ENCODE data around the gene CDC45.

The CDC45 gene

DNA sequence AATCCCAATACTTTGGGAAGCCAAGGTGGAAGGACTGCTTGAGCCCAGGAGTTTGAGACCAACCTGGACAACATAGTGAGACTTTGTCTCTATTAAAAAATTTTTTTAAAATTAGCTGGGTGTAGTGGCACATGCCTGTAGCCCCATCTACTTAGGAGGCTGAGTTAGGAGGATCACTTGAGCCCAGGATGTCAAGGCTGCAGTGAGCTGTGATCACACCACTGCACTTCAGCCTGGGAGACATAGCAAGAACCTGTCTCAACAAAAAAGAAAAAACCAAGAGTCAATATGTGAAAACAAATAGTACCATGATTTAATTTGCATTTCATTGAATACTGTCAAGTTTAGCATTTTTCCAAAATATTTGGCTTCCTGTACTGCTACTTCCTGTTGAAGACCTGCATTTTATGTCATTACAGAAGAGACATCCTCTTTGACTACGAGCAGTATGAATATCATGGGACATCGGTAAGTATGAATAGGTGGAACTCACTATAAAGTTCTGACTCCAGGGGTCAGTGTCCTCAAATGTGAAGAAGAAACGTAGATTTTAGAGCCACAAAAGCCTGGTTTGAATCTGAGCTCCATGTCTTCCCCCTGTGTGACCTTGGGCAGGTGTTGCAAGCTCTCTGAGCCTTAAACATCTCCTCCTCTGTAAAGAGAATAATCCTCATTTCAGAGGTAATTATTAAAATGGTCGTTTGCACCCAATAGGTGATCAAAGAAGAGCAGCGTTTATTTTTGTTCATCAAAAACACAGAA lies 16.0 kb downstream of the CDC45 start:
- DNase-seq (ENCODE audit: low read depth): no peak

DNA sequence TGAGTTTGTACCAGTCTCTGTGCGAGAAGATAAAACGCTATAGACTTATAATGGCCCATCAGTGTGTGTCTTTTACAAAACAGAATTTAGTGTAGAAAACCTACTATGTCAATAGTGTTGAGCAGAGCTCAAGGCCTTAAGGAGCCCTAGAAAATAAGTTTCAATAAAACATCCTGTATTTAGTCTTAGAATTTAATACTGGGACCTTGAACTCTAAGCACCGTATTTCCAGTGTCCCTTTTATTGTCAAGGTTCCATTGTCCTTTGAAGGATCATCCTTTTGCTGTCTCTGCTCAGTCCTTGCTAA lies 16.6 kb downstream of the CDC45 start:
- no peak for DNase-seq (ENCODE audit: low read depth)

DNA sequence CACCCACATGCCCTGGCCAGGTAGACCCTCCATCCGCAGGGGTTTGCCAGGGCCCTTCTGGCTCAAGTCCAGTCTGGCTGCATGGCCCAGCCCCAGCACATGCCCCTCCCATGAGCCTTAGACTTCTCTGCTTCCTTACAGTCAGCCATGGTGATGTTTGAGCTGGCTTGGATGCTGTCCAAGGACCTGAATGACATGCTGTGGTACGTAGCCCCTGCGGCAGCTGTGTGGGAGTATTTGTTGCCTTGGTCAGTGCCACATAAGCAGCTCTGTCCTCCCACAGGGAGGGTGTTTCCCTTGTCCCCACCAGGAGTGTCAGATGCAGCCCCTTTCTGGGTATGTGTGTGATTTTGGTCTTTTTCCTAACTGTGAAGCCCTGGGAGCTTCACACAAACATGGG lies 17.5 kb downstream of the CDC45 start:
- DNase-seq (ENCODE audit: low read depth): no peak

DNA sequence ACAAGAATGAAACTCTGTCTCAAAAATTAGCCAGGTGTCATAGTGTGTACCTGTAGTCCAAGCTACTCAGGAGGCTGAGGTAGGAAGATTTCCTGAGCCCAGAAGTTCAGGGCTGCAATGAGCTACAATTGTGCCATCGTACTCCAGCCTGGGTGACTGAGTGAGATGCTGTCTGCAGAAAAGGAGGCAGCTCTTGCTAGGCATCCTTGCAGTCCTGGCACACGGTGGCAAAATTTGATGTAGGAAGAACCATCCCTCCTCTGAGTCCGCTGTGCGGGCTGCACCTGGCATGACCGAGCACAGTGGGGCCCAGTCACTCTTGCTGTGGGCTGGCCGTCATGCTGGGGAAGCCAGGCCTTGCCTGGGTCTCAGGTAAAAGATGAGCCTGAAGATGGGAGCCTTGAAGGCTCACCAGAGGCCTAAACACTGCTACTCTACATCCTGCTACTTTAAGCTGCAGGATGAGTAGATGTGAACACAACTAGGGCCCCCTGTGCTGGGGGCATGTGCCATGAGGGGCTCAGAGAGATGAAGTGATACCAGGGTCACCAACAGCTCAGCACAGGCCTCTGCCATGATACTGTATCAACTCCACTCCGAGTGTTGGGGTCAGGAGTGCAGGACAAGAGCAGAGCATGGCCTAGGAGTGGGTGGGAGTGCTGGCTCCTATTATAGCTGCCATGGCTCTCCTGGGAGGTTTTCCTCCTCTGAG lies 18.6 kb downstream of the CDC45 start:
- no peak for DNase-seq (ENCODE audit: low read depth)

DNA sequence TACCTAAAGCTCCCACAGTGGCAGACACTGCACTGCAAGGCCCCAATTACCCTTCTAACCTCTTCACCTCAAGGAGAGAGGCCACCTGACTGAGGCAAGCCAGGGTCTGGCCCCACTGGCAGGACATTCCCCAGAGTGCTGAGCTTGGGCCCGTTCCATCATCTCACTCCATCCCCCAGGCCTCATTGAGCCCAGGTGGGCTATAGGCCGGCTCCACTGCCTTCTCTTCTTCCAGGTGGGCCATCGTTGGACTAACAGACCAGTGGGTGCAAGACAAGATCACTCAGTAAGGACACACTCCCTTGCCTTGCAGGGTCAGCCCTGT lies 19.1 kb downstream of the CDC45 start:
- DNase-seq (ENCODE audit: low read depth): no peak

DNA sequence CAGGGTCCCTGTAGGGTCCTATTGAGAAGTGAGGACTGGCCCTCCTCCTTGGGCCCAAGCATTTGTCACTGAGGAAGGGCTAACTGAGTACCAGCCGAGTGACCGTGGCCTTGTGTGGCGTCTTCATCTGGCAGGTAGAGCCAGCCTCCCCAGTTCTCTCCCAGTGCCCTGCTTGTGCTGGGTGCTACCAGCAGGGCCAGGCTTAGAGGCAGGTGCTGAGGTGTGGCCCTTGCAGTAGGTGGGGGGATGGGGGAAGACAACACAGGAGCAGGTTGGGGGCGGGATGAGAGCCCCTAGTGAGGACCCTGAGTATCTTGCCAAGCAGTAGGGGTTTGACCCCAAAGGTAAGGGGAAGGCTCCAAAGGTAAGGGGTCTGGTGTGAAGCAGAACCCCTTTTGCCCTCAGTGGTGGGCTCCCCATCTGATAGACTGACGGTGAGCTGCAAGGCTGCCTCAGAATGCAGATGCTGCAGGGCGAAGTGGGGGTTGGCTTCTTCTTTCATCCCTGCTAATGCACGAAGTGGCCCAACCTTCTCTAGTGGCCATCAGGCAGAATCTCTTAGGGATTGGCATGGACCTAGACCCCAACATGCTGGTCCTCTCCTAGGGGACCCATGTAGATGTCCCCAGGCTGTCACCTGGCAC lies 19.6 kb downstream of the CDC45 start:
- no peak for DNase-seq (ENCODE audit: low read depth)

DNA sequence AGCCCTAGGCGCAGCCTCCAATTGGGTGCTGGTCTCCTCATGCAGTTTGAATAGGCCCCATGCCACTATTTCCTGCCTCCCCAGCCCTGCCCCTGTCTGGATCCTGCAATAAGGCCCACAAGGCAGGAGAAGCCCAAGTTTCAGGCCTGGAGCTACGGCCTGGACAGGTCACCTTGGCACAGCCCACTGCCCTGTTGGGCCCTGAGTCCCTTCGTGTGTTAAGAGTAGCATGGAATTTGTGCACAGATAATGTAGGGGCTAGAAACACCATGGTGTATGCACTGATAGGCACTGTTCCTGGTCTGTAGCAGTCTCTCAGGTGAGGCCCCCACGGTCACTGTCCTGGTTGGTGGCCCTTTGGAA lies 20.1 kb downstream of the CDC45 start:
- DNase-seq (ENCODE audit: low read depth): no peak

DNA sequence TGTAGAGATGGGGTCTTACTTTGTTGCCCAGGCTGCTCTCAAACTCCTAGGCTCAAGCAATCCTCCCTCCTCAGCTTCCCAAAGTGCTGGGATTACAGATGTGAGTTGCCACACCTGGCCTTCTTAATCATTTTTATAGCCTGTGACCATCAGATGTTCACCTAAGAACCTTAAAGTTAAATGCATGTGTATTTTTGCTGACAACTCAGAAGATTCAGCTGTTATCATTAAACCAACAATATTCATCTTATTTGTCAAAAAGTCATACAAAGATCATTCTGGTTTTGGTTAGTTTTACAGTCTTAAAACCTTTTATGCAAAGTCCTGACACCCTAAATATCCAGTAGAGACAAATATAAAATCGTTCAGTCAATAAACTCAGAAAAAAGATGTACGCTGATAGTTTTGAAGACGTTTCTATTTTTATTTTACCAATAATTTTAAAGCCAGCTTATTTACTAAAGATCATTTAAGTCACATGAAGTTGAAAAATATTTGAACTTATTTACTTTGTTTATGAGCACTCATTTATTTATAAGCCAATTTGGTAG lies 22.3 kb downstream of the CDC45 start:
- no peak for DNase-seq (ENCODE audit: low read depth)

DNA sequence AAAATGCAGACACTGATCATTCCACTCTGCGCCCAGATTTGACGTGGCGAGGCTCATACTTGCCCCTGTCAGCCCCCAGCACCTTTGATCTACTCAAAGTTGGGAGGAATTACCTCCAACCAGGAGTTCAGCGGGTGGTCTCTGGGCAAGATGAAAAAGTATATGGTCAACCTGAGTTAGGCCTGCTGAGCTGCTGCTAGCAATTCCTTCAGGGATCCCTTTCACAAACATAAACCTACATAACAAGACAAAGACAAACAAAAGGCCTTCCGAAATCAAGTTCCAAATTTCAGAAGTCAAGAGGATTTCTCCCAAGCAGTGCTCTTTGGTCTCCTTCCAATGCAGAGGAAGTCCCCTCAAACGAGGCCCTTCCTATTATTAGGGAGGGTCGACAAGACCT lies 23.6 kb downstream of the CDC45 start:
- DNase-seq (ENCODE audit: low read depth): no peak

DNA sequence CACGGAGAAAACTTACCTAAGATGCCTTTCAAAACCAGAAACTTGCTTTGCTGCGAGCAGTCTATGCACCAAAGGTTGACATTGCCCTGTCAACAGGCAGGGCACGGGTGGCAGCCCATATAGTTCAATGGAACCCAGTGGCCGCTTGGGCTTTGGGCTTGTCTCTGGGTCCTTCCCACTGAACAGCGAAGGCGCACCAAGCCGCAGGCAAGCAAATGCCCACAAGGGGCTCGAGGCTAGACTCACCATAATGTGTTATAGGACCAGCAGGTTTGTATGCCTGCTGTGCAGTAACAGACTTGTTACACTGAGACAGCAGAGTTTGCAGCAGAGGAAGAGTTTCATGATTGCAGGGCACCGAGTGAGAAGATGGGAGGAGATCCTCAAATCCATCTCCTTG lies 24.1 kb downstream of the CDC45 start:
- no peak for DNase-seq (ENCODE audit: low read depth)

DNA sequence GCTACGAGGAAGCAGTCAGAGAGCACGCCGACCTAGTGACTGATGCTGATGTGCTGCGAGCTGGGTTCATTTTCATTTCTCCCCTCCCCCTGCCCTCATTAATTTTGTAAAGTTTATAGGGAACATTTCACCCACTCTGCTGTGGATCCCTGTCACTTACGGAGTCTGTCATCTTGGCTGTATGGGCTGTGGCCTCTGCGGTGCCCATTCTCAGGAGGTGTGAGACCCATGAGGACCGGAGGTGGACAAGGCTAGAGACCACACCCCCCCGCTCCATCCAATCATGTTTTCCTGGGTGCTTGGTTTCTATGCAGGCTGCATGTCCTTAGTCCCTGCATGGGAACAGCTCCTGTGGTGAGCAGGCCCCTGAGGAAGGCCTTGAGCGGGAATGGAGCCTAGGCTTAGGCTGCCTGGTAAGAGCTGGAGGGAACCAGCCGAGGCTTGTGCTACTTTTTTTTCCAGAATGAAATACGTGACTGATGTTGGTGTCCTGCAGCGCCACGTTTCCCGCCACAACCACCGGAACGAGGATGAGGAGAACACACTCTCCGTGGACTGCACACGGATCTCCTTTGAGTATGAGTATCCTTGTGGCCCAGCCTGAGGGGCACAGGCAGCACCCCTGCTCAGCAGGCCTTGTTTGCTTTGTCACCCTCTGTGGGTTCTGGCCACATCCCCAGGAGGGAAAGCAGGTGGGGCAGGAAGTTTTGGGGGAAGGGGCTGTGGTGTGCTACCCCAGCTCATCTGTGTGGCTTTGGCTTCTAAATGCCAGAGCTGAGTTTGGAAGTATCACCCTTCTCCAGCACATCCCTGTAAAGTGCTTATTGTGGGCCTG lies 25.4 kb downstream of the CDC45 start:
- no peak for DNase-seq (ENCODE audit: low read depth)

DNA sequence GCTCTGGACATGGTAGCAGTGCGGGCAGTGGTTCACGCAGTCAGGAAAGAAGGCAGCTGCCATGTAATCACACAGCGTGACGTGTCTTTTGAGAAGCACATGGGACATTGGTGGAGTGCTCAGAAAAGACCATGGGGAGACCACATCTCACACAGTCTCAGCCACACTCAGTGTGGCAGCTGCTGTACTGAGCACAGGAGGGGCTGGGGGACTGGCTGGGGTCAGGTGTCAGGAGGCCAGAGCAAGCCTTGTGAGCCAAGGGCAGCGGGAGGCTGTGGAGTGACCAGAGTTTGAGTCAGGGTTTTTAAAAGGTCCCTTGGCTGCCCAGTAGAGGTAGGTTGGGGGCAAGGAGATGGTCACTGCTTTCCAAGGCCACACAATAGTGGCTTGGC lies 26.0 kb downstream of the CDC45 start:
- DNase-seq (ENCODE audit: low read depth): no peak

DNA sequence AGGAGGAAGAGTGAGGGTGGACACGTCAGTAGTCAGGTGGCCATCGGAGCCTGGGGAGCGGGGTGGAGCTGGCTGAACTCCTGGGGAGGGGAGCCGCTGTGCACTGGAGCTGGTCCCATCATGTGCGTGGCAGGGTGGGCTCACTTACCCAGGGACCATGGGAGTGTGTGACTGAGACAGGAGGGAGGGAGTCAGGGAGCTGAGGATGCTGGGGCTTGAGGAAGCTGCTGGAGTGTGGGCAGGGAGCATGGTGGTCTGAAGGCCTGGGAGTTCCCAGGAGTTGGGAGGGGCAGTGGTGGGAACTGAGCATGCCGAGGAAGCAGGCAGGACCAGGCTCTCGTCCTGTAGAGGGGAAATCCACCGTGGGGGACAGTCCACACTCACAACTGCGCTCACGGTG lies 26.5 kb downstream of the CDC45 start:
- DNase-seq (ENCODE audit: low read depth): no peak

DNA sequence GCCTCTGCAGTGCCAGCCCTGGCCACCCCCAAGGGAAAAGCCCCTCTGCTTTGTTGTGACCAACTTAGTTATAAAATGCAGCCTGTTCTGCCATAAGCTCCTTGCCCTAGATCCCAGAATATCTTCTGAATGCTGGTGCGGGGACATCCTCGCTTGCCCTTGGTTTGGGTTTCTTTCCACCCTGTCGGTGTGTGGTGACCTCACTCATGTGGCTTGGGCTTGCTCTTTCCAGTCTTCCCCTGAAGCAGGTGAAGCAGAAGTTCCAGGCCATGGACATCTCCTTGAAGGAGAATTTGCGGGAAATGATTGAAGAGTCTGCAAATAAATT lies 27.8 kb downstream of the CDC45 start:
- DNase-seq (ENCODE audit: low read depth): no peak

DNA sequence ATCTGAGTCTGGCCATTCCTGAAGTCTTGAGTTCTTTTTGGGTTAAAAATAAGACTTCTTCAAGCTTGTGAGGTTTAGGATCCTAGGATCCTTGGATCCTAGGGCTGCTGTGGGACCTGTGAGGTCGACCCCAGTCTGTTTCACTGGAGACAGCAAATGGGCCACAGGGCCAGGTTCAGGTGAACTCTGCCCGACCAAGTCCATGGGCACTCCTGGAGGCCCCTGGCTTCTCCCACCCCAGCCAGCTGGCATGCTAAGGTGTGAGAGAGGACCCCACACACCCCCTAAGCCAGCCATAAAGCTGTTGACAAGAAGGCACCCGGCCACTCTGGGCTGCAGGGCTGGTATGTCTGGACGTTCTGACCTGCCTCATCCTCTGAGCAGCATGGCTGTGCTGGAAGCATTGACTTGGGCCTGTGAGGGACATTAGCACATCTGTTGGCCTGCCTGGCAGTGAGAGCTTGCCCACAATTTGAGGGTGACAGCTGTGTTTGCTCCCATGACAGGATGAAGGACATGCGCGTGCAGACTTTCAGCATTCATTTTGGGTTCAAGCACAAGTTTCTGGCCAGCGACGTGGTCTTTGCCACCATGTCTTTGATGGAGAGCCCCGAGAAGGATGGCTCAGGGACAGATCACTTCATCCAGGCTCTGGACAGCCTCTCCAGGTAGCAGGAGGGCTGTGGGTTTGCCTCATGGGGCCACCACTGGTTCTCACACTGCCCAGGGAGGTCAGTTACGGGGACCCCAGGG lies 28.5 kb downstream of the CDC45 start:
- DNase-seq (ENCODE audit: low read depth): no peak

DNA sequence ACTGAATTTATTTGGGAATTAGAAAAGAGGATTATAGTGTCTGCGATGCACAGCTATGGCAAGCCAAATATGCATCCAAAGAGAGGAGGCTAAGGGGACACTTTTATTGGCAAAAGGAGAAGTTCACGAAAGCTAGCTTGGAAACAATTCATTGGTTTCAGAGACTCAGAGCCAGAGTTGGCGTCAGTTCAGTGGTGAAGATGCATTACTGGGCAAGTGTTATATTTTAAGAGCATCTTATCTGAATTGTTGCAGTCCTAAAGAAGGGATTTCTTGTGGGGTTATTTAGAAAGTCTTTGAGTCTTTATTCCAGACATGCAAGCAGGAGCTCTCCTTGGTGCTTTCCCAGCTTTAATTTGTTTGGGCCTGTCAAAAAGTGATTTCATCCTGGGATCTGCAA lies 29.5 kb downstream of the CDC45 start:
- DNase-seq (ENCODE audit: low read depth): no peak

DNA sequence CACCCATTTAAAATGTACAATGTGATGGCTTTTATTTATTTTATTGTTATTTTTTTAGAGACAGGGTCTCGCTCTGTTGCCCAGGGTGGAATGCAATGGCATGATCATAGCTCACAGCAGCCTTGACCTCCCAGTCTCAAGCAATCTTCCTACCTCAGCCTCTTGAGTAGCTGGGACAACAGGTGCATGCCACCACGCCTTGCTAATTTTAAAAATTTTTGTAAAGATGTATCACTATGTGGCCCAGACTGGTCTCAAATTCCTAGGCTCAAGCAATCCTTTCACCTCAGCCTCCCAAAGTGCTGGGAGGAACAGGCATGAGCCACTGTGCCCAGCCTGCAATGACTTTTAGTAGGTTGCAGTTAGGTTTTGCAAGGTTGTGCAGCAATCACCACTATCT lies 30.2 kb downstream of the CDC45 start:
- no peak for DNase-seq (ENCODE audit: low read depth)

DNA sequence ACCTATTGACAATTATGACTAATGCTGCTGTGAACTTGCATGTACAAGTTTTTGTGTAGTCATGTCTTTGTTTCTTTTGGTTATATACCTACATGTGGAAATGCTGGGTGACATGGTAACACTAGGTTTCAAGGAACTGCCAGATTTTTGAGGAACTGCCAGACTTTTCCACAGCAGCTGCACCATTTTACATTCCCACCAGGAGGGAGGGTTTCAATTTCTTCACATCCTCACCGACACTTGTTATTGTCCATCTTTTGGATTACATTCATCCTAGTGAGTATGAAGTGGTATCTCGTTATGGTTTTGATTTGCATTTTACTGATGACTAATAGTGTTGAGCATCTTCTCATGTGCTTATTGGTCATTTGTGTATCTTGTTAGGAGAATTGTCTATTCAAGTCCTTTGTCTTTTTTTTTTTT lies 31.2 kb downstream of the CDC45 start:
- DNase-seq (ENCODE audit: low read depth): no peak

DNA sequence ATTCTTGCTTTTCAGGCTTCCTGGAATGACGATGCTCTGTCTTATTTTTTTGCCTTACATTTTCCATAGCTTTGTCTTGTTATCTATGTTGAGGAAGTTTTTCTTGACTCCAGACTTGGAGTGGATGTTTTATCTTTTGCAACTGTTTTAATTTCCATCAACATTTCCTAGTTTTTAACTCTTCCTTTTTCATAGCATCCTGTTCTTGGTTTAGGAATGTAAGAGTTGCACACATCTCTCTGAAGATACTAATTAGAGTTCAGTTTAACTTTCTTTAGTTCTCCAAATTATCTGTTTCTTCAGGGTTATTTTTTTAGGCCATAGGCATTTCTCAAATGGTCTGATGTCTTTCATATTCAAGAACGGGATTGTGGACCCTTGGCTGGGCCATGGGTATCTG lies 34.1 kb downstream of the CDC45 start:
- DNase-seq (ENCODE audit: low read depth): no peak

DNA sequence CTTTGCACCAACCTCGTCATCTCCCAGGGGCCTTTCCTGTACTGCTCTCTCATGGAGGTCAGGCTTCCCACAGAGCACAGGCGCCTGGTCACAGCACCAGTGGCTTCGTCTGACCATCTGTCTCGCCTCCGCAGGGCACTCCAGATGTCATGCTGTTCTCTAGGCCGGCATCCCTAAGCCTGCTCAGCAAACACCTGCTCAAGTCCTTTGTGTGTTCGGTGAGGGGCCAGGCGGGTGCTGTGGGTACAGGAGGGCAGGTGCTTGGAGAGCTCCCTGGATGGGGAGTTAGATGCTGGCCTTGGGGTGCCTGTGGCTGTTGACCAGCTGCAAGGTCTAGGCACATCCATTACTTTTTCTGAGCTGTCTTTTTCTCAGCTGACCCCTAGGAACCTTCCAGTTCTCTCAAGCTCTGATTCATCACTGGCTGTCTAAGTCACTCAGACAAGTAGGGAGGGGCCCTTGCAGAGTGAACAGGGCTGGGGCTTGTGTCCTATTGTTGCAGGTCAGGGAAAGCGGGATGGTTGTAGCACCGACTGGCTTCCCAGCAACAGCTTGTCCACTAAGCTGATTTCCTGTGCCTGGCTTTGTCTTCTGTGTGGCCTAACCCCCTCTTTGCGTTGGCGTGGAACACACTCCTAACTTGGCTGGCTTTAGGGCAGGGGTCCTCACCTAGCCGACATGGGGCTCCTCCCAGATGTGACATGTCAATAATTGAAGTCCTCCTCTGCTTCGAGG lies 35.3 kb downstream of the CDC45 start:
- no peak for DNase-seq (ENCODE audit: low read depth)

DNA sequence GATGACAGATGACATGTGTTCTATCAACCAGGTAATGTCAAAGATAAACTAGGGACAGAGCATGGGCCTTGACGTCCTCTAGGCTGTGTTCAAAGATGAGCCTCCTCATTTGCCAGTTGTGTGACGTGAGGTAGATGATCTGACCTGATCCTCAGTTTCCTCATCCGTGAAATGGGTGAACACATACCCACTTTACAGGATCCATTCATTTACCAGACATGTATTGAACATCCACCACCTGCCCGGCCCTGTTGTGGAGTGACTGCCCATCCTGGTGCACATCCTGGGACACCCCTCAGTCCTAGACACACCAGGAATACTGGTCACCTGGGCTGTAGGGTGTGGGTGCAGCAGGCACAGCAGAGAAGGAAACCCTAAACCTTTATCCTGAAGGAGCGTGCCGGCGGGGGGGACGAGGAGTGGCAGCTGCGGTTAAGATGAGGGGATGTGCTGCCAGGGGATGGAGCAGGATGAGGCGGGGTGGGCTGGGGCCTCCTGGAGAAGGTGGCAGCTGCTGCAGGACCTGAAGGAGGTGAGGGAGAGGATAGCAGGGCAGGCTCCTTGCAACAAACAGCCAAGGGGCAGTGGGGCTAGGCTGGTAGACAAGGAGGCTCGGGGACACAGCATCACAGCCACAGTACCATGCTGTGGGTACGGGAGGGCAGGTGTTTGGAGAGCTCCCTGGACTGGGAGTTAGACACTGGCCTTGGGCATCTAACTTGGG lies 36.1 kb downstream of the CDC45 start:
- no peak for DNase-seq (ENCODE audit: low read depth)

All from stimulated activated CD8-positive, alpha-beta memory T cell treated with anti-CD3 and anti-CD28 coated beads, Interleukin-4, amount 100 ng/mL, for 24 hours (primary cell).